DMS114 treated with DMSO at 0.1 percent for 48 hours (cell line): ENCODE data around the gene PRKRA.
A peak's percentile ranks its signal among the peaks of the same experiment; 100 is the strongest.
"Not testable (repeated sequence)": the region's sequence is repeated elsewhere in the genome, so short reads cannot be mapped to it uniquely, and the experiment has no call there.

Experiments
- DNase-seq: peaks from one replicate; lab custom pipeline; 2025; ENCODE audit not compliant: unreplicated experiment; lab: John Stamatoyannopoulos, UW

PRKRA gene

DNA sequence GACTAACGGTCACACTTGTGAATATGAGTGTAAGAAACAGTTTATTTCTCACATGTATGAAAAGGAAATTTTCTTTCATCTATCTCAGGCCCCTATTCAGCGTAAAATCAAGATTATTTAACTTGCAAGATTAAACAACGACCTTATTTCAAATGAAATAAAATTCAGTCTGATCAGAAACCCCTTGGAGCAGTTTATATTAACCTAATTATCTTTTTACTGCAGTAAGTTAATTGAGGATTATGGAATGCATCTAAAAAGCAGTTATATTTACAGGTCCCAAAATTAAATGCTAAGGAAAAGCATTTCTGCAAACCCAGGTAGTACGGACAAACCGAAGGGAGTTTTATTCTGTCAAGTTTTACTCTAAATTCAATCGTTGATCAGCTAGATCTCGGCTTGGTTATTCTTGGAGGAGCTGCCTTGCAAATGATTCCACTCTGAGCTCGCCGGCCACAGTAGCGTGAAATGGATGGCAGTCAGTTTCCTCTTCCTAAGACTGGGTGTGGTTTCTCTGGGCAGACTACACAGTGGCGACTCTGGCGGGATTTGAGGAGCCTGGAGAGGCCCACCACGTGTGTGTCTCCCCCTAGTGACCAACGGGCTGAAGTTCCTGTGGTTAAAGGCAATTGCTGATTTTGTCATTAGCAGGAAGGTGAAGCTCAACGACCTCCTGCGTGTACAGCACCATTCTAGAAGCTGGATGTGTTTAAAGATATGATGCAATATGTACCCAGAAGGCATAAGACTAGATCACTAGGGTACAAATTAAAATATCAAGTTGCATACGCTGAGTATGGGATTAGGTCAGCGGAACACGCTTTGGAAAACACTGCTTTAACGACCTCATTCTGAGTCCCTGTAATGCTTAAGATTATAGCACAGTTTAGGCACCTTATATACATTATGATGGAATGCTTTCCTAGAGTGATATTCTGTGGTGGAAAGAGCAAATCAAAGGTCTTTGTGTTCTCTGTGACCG lies 36.4 kb downstream of the PRKRA start:
- DNase-seq, result peak; percentile 81

DNA sequence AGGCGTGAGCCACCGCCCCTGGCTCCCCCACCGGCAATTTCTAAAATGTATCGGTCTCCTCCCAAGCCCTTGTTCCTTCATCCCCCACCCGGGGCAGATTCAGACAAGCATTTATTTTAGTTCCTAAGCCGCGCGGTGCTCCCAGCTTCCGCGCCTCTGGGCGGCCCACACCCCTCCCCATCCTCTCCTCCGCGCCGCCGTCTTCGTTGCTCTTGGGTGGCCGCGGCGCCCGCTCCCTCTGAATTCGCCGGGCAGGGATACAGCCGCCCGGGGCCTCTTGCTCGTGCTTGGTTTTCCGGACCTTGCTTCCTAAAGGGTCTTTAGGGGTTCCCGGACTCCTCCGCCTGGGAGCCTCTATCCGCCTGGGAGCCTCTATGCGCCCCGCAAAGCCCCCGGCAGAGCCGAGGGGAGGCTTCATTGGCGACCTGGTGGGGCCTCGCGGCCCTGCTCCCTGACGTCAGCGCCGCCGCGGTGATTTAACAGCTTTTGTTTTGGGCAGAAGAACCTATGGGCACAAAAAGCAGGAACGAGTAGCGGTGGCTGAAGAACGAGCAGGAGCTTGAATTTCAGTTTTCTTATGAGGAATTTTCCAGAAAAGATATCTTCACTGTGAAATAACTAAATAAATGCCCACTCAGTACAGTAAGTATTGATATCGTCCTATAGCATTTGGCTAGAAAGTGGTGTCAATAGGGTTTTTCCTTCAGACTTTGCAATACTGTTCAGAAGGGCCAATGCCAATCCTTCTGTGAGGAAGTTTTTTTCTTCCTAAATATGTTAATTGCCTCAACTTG lies 37.3 kb downstream of the PRKRA start:
- peak; percentile 36 for DNase-seq

DNA sequence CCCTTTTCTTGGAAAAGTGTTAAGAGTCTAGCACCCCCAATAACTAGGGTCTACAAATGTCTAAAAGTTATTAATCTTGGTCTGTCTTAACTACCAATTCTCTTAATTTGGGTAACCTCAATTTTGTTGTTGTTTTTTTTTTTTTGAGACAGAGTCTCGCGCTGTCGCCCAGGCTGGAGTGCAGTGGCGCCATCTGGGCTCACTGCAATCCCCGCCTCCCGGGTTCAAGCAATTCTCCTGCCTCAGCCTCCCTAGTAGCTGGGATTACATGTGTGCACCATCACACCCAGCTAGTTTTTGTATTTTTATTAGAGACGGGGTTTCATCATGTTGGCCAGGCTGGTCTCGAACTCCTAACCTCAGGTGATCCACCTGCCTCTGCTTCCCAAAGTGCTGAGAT lies 38.5 kb downstream of the PRKRA start:
- DNase-seq, result not testable (repeated sequence)

DNA sequence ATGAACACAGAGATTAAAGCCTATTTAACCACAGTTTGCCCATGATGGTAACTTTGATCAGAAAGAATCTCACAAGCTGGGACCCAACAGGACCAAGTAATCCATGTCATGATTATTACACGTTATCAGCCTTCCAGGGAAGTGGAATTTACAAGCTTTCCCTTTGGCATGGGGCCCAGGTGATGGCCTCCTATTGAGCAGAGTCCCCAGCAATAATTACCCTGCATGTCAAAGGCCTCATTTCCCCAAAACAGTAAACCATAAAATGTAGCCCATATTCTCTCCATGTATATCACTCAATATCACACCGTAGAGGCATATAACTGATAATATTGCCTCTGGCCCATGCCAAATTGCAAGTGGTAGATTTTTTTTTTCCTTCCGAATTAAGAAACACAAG lies 38.9 kb downstream of the PRKRA start:
- no peak for DNase-seq

DNA sequence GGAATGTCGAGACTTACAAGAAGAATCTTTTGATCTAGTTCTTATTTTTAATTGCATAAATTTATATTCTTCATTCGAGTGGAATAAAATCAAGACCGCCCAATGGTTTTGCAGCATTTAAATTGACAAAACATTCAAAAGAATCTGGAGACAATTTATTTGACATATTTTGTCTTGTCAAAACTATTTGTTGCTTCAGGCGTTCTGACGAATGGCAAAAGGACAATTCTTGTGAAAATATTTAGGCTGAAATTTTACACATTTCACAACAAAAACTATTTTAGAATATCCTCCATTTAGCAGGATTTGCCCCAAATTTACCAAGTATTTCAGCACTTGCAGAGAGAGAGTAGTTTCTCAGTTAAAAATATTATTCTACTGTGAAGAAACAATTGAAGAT lies 41.7 kb downstream of the PRKRA start:
- no peak for DNase-seq

DNA sequence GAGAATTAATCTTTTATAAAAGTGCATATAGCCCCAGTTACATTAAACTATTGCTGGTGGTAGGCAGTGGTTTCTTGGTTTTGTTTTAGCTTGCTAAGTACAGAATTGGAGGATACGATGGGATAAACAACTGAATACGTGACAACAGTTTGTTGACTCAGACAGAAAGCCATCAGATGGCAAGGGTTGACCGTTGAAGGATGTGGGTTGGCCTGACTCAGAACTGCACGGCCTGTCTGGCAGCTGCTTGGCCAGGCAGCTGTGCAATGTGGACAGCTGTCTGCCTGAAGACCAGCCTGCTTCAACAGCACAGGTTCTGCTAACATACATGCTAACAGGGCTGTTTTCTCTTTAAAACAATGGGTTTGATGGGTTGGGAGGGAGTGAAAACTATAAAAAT lies 46.6 kb downstream of the PRKRA start:
- no peak for DNase-seq

DNA sequence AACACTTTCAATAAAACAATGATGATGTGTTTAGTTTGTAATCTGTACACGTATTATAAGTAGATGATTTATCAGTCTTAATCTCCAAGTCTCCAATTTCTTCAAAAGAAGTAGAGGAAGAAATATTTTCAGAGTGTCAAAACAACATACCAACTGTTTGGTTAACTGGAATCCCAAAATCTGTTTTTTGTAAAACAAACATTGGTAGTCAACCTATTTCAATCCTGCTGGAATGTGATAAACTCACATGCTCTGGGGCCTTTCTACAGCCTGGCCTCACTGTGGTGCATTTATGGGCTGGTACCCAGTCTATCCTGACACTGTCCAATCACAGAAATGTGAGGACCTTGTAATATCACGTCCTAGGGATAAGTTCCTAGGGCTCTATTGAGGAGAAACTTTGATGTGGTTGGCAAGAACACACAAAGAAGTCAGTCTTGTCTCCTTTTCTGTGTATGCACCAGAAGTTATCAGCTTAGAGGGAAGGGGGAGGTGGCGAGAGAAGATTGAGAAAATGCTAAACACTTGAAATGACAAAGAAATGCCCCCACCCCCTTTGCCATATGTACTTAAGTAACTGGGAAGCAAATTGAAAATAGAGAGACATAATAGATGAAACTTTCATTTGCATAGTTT lies 47.2 kb downstream of the PRKRA start:
- DNase-seq, result no peak

DNA sequence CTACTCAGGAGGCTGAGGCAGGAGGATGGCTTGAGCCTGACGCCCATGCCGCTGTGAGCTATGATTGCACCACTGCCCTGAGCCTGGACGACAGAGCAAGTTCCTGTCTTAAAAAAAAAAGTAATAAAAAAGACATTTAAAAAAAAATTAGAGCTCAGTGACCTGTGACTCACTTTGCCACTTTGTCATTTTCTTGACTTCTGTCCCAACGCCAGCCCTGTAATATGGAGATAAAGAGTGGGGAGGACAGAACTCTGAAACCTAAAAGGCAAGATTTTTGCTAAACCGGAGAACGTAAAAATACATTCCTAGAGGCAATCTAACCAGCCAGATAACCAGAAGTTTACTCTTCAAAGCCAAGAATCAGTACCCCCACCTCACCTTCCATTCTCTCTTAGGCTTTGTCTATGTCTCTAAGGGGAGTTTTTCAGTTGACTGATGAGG lies 49.0 kb downstream of the PRKRA start:
- DNase-seq, result no peak

DNA sequence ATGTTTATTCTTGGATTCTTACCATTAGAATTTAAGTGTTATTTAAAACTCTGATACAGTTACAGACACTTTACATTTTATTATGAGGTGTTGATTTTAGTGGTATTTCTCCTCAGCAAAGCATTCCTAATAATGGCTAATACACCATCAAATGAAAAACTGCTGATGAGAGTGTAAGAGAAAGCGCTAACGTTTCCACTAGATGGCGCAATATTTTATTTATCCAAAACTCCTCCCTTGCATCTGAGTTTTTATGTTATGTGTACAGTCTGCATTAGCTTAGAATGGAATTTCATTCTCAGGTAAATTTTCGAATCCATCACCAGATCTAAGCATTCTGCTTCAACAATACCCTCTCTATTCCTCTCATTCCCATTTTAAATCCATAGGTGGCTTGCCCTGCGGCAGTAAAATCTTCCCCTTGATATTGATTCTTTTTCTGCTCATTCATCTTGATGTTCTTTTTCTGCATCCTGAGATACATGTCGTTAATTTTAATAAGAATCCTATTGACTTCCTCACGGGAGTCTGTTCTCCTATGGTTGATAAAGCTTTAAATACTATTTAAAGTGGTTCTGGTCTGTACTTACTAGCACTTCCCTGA lies 53.9 kb downstream of the PRKRA start:
- peak; percentile 16 for DNase-seq

DNA sequence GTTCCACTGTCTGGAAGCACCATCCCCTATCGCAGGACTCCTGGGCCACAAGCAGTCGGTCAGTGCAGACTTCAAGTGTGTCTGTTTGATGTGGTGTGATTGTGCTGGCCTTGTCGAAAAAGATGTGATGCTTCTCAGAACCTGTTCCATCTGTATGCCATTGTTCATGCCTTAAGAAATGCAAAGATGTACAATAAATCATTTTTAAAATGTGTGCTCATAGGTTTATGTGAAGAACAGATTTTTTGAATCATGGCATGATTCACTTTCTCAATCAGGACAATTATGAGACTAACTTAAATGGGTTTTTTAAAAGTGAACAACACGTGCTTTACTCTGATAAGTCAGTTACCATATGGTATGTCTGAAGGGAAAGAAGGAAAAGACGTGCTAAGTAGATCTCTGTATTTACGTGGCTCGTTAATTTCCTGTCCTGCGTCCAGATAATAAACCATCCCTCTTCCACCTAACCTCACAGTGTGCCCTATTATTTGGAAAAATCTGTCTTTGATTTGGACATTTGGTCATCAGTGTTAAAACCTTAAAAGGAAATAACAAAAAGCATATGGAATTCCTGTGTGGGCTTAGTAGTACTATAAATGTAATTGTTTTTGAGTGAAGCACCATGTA lies 54.9 kb downstream of the PRKRA start:
- no peak for DNase-seq

DNA sequence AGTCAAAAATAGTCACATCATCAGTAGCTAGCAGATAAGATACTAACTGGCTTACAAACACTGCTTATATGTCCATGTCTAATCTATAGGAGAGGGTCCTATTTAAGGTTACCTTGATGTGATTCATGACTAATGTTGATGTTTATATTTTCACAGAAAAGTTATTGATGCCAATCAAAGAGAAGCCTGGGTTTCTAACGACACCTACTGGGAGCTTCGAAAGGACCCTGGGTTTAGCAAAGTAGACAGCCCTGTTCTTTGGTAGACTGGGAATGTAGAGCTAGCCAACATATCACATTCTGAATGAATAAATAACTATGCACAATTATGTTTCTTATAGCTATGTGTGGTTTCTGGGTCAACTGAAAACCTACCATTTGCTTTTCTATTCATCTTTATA lies 55.7 kb downstream of the PRKRA start:
- no peak for DNase-seq

DNA sequence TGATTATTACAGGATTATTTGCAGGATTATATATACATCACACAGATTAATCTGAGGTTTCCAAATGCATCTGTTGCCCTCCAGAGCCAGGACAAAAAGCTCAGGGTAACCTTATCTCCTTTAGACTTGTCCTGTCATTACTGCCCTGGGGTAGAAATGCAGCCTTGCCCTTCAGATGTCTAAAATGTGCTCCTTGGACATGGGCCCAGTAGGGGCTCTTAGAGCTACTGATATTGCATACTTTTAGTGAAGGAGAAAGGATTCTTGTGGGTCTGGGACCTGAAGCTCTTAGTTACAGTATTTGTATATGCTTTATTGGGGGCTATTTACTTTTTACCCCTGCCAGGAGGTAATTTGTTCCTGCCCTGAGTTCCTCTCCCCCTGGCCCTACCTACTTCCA lies 56.1 kb downstream of the PRKRA start:
- no peak for DNase-seq

DNA sequence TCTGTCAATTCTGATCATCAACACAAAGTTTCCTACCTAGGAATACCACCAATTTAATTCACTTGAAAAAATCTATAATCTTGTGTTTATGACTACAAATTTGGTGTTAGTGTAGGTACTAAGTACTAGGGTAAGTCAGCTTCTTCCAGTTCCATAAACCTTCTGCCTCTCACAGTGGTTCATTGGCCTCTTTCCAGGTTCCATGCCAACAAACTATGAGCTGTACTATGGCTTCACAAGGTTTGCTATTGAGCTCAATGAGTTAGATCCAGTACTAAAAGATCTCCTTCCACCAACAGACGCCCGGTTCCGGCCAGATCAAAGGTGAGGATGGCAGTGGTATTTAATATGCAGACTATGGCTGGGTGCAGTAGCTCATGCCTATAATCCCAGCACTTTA lies 58.8 kb downstream of the PRKRA start:
- DNase-seq, result no peak

DNA sequence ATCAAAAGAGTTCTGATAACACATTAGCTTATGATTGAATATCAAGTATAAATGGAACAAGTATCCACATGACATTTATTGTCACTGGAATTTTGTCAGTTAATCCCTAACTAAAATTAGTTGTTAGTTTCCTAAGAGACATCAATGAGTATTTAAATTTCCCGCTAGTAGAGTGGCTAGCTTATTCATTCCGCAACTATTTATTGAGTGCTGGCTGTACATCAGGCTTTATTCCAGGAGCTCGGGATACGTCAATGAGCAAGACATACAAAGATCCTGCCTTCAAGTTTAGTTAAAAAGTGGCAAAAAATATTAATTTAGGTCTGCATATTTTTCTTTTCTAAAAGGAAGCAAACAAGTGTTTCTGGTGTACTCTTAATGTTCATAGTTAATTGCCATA lies 59.3 kb downstream of the PRKRA start:
- DNase-seq, result no peak

DNA sequence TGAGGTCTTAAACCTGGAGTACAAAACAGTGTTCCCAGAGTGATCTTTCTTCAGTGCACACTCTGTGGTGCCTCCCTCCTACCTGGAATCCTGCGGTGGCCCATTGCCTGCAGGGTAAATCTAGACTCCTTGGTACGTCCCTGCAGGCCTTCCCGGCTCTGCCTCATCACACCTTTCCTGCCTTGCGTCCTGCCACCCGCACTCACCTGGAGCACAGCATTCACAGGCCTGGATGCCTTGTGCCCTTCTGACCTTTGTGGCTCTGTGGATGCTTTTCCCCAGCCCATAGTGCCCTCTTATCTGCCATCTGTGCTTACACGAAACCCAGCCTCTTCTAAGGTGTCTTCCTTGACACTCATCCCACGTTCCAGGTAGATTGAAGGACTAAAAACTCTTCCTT lies 62.7 kb downstream of the PRKRA start:
- DNase-seq, result no peak

DNA sequence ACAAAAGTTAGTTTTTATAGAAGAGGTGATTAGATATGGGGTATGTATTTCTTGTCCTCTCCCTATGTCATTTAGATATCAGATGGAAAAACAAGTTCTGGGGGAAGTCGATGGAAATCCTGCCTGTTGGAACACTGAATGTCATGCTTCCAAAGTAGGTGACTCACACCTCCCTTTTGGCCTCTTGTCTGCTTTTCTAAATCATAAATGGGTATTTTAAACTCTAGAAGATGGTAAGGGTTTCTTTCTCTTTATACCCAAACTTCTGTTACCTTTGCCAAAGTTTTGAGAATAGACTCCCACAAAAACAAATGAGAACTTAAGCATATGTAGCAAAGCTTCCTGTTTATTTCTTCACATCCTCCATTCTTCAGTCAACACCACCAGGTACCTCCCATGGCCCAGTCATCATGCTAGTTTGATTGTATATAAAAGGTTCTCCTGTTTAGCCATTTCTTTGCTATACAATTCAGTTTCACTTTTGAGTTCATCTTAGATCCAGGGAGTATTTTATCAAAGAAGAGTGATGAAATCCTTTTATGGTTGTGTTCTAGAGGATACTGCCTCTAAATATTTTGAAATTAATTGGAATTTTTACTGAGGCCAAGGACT lies 63.9 kb downstream of the PRKRA start:
- DNase-seq, result no peak

DNA sequence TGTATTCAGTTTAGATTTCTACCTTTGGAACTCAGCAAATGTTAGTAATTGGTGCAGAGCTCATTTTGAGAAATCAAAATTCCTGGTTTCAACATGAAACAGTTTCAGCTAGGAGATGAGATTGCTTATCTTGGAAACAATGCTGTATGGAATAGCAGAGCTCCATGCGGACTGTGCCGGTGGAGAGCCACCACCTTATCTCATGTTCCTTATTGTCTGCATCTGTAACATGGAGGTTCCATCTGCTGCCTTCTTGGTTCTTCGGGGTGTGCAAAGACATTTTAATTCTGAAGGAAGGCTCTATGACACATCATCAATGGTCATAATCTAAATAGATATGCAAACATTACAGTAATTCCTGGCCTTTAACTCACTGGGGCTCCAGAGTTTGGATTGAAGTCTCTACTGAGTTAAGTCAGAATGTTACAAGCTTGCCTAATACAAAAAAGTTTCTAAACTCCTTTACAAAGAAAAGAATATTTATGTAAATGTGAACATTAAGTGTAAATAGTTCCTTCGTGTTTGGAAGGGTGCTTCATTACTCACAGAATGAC lies 65.3 kb downstream of the PRKRA start:
- no peak for DNase-seq

DNA sequence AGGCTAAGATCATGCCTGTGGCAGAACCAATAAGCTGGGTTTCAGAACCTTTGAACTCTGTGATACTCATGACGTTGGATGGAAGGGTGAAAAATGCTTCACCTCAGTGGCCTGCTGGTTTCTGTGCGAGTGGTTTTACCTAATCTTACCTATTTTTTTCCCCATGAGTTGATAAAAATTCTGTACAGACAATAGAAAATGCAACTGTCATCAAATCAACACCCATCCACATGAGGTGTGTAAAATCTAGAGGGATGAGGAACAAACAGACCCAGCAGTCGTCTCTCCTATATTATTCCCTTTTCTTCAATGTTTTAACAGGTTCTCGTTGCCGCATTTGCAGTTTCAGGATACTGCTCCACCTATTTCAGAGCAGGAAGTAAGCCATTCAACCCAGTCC lies 67.3 kb downstream of the PRKRA start:
- DNase-seq, result no peak
